Caki2 (cell line): ENCODE data around the gene CA5A. TPM values are rescaled to one million over a fixed set of nuclear protein-coding genes. Genes with fewer than 3 reads are reported as not detected.

Experiments
- DNase-seq: peaks from one replicate; pipeline ENCODE4 v3.0.0-alpha.2; 2015; ENCODE audit warnings: low read depth
- in situ Hi-C: cut with HindIII; loops from 2 replicates; pipeline ENCODE4 v1.10.0; 2016; ENCODE audit warnings: low sequenced_read_pairs, low pct_unique_long_range_greater_than_20kb, mixed read lengths
- total RNA-seq: library from RNA; depleted of rRNA; stranded (reverse); fragments of >200 nt; shearing (Covaris generic); gene quantifications from 2 replicates; pipeline ENCODE4 v1.2.3, GENCODE V29; 2014; ENCODE audit warnings: low replicate concordance

CA5A gene
- total RNA-seq, 1 experiment from 2014 or later: not detected

DNA sequence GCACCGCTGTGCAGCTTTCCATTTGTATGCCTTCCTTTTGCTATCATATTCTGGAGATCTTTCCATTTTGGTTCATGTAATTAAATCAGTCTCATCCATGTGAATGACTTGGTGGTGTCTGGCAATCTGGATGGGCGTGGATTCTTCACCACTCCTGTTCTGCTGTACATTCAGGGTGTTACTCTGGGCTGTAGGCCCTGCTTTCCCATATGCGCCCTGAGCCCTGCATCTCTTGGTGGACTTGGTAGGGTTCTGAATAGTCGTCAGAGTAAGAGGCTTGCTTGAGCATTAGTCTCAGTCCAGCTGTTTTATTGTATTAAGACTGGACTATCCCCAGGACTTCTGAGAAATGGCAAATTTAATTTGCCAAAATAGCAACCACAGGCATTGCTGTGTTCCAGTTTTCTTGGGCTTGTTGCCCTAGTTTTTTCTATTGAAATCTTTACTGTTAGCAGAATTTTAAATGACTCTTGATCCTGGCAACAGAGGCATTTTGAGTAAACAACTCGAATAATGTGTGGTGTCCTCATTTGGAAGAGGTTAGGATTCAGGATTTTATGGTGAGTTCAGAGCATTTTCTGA, 29.8 kb upstream of the CA5A start:
- DNase-seq: no peak
- in situ Hi-C loops: loop anchor here (25.0 kb wide), 1 partner anchor 321 kb away; no protein-coding TSS in a partner anchor

DNA sequence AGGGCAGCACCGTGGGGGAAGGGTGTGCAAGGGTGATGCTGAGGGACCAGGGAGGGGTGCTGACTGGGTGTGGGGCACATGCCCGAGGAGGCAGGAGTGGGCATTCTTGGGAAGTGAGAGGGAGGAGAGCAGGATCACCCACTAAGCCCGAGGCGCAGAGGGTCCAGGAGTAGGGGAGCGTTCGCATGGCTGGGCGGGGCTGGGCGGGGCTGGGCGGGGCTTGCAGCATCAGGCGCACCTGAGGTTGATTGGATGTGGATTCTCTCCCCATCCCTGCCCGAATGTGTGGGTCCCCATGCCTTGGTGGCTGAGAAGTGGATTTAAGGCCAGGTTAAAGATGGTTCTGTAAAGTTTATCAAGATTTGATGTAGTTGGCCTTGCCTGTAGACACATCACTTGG, 29.1 kb upstream of the CA5A start:
- in situ Hi-C loops: loop anchor here (25.0 kb wide), 1 partner anchor 322 kb away; no protein-coding TSS in a partner anchor

DNA sequence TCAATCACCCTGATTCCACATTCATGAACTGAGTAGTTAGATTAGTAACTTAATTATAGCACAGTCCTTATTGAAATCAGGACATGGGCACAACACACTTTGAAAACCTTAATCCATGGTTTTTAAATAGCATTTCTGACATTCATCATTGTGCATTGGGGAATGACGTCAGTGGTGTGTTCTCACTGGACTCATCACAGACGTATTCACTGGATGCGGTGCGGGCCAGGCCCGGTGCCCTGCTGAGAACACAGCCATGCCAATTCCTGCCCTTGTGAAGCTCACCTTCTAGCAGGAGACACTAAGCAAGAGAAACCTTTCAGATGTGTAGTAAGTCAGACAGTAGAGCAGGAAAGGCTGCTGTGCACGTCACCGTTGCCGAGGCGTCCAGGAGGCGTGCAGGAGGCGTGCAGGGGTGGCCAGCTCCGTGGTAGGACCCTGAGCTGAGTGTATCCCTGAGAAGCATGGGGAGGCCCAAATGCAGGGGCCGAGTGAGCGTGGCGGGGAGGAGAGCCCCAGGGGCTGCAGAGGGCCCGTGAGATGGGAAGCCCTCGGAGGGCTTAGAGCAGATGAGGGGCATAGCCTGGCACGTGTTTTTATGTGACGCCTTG, 27.8 kb upstream of the CA5A start:
- no peak for DNase-seq
- in situ Hi-C loops: loop anchor here (25.0 kb wide), 1 partner anchor 323 kb away; no protein-coding TSS in a partner anchor

More for the DNA sequence above, 29.1 kb upstream of the CA5A start:
- DNase-seq: no peak

DNA sequence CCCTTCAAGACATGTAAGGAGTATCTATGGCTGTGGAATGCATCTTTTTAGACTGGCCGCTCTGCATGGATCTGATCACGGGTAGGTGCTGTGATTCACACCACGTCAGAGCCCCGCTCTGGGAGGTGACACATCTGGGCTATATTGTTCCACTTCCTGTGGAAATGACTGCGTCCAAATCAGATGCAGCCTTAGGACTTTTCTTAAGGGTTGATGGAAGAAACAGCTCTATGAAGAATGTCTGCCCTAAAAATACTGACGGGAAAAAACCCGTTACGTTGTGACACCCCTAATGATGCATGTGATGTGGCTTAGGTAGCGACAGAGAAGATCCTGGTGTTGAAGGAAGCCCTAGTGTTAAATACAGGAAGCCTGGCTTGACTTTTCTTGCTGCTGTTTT, 27.1 kb upstream of the CA5A start:
- no peak for DNase-seq
- in situ Hi-C loops: loop anchor here (25.0 kb wide), 1 partner anchor 324 kb away; no protein-coding TSS in a partner anchor

GRCh38 chr16:87961623-87962022, 25.3 kb upstream of the CA5A start:
- no peak for DNase-seq
- in situ Hi-C loops: loop anchor here (25.0 kb wide), 1 partner anchor 326 kb away; no protein-coding TSS in a partner anchor

- in situ Hi-C loops: loop anchor here (25.0 kb wide), 1 partner anchor 326 kb away; no protein-coding TSS in a partner anchor
- DNase-seq: no peak
Observed at GRCh38 chr16:87960852-87961251, 24.5 kb upstream of the CA5A start.

- in situ Hi-C loops: loop anchor here (25.0 kb wide), 1 partner anchor 327 kb away; no protein-coding TSS in a partner anchor
- DNase-seq: no peak
Observed at GRCh38 chr16:87960296-87960695, 24.0 kb upstream of the CA5A start.

GRCh38 chr16:87959391-87959990, 23.2 kb upstream of the CA5A start:
- DNase-seq: no peak
- in situ Hi-C loops: loop anchor here (25.0 kb wide), 1 partner anchor 328 kb away; no protein-coding TSS in a partner anchor

GRCh38 chr16:87958632-87959031, 22.3 kb upstream of the CA5A start:
- no peak for DNase-seq
- in situ Hi-C loops: loop anchor here (25.0 kb wide), 1 partner anchor 329 kb away; no protein-coding TSS in a partner anchor

DNA sequence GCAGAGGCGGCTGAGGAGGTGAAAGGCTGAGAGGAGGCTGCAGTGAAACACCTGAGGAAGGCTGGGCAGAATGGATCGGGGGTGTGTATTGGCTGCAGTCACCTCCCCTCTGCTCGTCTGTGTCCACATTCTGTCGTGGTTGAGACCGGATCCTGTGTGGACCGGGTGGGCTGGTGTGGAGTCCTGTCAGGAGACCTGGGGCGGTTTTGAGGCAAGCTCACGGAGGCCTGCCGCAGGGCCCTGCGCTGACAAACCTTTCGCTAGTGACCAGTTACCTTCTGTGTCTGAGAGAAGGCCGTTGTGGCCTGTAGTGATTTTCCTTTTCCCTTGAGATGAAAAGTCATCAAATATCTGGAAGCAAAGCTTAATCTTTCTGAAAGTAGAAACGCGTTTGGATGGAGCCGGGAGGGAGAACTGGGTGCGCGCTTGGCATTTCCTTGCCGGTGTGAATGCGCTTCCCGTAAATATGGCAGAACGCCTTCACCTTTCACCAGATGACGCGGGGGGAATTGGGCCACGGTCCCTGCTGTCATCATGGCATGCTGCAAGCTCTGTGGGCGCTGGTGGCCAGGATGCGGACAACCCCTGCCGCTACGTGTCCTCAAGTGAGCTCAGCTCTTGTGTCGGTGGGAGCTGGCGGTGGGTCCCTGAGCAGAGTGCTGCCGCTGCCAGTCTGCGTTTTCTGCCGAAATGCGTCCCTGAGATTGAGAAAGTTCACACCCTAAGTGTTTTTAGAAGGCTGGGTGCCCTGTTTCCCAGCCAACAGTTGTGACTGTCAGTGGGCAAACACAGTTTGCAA, 21.2 kb upstream of the CA5A start:
- in situ Hi-C loops: loop anchor here (25.0 kb wide), 1 partner anchor 330 kb away; no protein-coding TSS in a partner anchor
- no peak for DNase-seq

DNA sequence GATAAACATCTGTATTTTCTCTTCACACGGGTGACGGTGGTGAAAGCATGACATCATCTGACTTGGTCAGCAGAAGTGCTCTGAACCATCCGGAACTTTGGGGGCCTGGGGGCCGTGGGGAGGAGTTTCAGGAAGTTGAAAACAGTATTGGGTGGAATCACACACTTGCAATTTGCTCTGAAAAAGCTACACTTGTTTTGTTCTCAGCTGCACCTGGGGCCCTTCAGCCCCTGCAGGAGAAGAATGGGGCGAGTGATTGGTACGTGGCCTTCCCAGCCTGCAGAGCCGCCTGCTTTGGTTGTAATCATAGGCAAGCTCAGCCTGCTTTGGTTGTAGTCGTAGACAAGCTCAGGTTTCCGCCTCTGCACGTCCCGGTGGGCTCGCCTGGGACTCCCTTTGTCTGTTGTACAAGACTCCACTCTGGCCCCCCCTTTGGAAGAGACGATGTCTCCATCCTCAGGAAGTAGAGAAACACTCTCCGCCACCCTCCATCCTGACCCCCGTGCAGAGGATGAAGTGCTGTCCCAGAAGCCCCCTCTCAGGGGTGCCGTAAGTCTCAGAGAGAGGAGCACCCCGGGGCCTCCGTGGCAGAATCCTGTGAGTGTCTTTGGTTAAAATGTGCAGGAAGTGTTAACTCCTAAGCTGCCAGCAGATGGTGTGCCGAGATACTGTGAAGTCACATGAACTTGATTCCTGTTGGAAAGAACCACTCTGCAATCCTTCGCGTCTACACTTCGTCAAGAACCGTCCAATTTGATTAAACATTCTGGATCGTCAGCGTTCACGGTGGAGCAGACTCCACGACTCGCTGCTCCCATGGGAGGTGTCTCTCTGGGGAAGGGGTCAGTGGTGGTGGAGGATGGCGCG, 20.3 kb upstream of the CA5A start:
- in situ Hi-C loops: loop anchor here (25.0 kb wide), 1 partner anchor 331 kb away; no protein-coding TSS in a partner anchor
- no peak for DNase-seq

DNA sequence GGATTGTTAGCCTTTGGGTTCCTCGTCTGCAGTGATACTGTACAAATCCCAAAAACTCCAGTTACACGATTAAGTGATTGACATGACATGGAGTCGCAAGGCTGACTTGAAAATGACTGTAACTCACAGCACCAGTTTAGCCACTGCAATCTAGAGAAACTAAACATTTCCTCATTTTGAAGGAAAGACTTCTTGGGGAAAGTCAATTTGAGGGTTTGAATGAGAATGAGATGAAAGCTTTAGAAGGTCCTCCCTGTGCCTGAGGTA, 19.7 kb upstream of the CA5A start:
- no peak for DNase-seq
- in situ Hi-C loops: loop anchor here (25.0 kb wide), 1 partner anchor 331 kb away; no protein-coding TSS in a partner anchor

- in situ Hi-C loops: loop anchor here (25.0 kb wide), 1 partner anchor 332 kb away; no protein-coding TSS in a partner anchor
- no peak for DNase-seq
Observed at GRCh38 chr16:87955302-87956097, 19.2 kb upstream of the CA5A start.

GRCh38 chr16:87954826-87955225, 18.5 kb upstream of the CA5A start:
- no peak for DNase-seq
- in situ Hi-C loops: loop anchor here (25.0 kb wide), 1 partner anchor 332 kb away; no protein-coding TSS in a partner anchor

DNA sequence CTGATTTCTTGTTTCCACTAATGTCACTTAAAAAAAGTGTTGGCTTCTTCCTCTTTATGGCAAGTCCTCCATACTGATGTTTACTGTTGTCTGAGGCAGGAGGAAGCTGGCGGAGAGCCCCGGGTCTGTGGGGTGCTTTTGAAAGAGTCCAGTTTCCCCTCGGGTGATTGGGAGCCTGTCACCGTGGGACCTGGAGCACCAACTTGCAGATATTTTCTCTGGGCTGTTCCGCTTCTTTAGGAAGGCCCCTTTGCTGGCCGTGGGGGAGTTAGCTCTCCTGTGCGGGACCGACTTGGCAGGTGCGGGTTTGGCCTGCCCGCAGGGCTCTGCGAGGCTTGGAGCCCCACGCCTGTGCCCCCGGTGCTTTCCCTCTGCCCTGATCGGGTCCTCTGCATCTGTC, 18.0 kb upstream of the CA5A start:
- DNase-seq: no peak
- in situ Hi-C loops: loop anchor here (25.0 kb wide), 1 partner anchor 333 kb away; no protein-coding TSS in a partner anchor

DNA sequence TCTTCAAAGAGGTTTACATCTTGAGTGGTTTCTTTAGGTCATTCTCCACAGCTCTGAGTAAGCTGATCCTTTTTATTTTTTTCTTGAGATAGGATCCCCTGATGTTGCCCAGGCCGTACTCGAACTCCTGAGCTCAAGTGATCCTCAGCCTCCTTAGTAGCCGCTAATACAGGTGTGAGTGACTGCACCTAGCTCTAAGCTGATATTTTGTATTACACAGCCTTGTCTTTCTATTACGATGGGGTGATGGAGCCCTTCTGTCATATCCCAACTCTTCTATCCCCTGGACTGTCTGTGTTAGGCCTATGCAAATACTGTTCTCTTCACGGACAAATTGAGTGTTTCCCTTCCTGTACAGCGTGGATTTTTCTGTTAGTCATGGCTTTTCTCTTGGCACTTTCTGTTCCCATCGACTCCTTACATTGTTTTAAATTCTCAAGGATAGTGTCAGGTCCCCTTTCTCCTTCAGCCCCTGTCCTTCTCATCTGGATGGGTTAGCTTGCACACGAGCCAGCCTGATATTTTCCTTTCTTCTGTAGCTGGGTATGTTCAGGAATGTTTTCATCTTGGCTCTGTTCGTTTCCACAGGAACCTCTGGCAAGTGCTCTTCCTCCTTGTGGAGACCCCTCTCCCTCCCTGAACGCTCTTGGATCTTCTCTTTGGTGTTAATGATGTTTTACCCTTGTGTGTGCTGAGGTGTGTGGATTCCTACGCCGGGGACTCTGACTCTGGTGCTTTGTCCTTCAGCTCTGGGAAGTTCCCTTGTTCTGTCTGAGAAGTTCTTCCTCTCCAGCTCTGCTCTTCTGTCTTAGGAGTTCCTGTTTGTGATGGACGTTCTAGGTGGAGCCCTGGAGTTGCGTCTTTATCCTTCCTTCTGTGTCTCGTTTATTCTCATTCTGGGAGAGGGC, 17.2 kb upstream of the CA5A start:
- in situ Hi-C loops: loop anchor here (25.0 kb wide), 1 partner anchor 334 kb away; no protein-coding TSS in a partner anchor
- no peak for DNase-seq
